GM19035 (cell line): ENCODE data around the gene STPG1.

Experiments
- ATAC-seq: cut with Tn5 transposase; IDR thresholded peaks from one replicate; pipeline ENCODE4 v1.9.1; 2021; ENCODE audit not compliant: unreplicated experiment

Gene STPG1

GRCh38 chr1:24426744-24427544, 13.4 kb upstream of the STPG1 start:
- no peak for ATAC-seq

DNA sequence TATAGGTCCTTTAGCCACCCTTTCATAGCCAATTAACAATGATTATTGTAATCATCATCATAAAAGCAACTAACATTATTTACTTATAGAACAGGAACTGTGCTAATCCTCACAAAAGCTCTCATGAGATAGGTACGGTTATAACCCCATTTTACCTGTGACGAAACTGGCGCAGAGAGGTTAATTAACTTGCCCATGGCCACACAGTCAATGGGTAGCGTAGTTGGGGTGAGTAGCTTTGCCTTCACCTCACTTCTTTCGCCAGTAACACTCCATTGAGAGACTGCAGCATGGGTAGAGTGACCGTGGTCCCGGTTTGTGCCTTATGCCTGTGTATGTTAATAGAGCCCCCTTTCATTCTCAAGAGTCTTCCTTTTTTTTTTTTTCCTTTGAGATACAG, 12.3 kb upstream of the STPG1 start:
- no peak for ATAC-seq

- no peak for ATAC-seq
Measured at GRCh38 chr1:24425441-24425840, 11.9 kb upstream of the STPG1 start.

- ATAC-seq, result no peak
Measured at GRCh38 chr1:24424990-24425389, 11.4 kb upstream of the STPG1 start.

GRCh38 chr1:24424207-24424606, 10.6 kb upstream of the STPG1 start:
- ATAC-seq, result no peak

DNA sequence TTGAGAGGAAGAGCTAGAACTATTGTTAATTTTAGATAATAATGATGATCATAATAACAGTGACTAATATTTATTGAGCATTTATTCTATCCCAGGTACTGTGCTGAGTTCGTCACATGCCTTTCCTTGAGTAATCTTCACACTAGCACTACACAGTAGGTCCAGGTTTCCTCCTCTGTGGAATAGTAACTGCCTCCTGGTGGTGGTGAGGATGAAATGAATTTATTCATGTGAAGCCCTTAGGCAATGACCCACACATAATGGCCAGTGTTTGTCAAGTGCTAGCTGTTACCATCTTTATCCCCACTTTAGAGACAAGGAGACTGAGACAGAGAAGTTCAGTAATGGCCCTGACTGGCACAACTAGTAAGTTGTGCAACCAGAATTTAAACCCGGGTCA, 7.9 kb upstream of the STPG1 start:
- no peak for ATAC-seq

DNA sequence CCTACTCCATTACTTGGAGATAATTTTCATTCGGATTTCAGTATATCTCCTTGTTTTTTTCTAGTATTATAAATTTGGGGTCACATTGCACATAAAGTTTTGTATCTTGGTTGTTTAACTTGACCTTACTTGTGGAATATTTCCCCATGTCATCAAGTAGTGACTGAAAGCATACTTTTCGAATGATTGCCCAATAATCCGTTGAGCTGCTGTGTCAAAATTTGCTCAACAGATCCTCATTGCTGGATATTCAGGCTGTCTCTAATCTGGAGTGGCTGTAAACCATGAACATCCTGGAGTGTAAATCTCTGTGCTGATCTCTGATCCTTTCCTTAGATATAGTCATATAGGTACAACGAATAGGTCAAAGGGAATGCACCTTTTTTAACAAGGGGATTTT, 7.0 kb upstream of the STPG1 start:
- no peak for ATAC-seq

DNA sequence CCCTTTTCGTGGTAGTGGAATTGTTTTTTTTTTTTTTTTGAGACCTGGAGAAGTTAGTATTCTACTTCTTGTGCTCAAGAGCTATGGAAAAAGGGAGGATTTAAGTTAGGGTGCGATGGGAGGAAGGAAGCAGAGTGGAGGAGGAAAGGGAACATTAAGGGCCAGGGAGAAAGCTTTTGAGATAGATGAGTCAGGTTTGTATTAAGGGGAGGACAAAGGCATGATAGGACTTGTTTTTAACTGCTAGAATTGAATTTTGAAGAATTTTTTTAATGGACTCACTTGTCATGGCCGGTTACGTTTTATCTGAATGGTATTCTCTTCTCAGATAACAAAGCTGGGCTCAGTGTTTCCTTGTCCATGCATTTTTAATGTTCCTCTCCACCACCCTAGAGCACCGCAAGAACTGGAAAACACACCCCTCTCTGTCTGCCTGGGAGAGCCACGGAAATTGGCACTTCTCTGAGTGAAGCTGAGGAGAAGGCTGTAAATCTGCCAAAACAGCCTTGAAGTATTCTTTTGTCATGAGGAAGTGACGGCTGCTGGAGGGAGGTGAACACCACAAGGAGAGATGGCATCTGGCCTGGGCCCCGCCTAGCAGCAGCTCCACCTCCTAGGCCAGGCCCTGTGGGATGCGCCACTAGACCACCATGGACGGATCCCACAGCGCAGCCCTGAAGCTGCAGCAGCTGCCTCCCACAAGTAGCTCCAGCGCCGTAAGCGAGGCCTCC, 5.5 kb upstream of the STPG1 start:
- ATAC-seq, result no peak

- no peak for ATAC-seq
Measured at GRCh38 chr1:24417681-24418080, 4.1 kb upstream of the STPG1 start.

DNA sequence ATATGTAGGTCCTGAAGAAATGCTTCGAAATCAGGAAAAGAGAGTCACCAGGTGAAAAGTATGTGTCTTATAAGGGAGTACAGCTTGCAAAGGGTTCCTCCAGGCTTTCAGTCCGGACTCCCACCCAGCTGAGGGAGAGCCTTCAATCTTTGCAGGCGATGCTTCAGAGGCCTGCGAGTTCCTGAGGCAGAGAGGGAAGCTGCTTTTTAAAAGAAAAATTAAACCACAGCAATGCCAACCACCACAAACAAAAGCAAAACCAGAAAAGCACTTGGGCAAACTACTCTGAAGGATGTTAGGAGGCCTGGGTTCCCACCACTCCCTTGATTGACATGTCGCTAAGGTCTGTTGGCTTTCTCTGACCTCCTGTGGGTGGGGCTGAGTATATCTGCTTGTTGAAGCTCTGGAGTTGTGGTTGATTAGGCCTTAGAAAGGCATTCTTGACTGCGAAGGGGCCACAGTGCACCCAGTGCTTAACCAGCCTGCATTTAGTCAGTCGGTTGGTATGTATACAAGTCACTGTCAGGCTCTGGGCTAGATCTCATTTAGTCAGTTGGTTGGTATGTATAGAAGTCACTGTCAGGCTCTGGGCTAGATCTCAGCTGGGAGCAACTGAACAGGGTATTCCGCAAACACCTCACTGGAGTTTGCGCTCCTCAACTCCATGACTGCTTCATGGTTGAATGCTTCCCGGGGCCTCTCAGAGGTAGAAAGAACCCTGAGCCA, 3.2 kb upstream of the STPG1 start:
- no peak for ATAC-seq

DNA sequence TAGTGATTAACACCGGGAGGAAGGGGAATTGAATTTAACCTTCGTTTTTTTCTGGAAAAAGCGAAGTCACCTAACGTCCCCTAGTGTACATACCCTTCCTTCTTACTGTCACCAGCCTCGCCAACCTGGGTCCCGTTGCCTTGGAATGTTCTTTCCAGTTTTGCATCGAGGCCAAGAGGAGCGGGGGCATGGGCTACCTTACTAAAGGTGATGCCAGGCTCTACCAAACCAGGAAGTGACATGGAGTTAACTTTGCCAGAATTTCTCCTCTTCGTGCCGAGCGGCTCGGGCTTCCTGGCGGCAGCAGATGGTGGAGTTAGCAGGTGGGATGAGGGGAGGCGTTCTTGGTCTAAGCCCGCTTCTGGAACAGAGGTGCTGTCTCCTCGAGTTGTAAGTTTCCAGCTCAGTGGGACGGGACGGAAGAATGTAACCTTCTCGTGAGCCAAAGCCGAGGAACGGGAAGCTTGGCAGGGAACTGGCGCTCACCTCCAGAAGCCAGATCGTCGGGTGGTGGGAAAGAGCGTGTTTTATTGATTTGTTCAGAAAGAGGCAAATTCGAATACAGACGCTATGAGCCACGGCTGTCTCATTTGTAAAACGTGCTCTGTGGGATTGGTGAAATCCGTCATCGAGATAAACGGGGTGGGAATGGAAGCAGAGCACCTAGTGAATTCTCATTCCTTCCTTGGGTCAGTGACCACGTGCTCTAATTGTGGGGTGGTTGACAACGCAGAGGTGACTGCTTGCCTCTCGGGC, 2.5 kb upstream of the STPG1 start:
- ATAC-seq, result peak; percentile 2

- ATAC-seq, result peak; percentile 97
Measured at GRCh38 chr1:24415334-24415909, 1.8 kb upstream of the STPG1 start, which contains the start of gene NIPAL3. NIPAL3 (plus strand) TSS chr1:24415802; CDS start chr1:24419548, 3,746 bp downstream.

GRCh38 chr1:24414775-24415333, 1.3 kb upstream of the STPG1 start:
- ATAC-seq, result no peak

DNA sequence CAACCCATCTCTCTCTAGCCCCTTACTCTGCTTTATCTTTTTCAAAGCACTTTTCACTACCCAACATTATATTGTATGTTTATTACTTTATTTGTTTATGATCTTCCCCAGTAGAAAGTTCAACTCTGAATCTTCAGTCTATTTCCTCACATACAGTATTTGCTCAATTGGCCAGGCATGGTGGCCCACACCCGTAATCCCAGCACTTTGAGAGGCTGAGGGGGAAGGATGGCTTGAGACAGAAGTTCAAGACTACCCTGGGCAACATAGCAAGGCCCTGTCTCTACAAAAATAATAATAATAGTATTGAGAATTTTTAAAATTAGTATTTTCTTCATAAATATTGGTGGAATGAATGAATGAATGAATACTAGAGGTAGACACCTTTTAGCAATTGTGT, 1.2 kb downstream of the STPG1 start:
- no peak for ATAC-seq

DNA sequence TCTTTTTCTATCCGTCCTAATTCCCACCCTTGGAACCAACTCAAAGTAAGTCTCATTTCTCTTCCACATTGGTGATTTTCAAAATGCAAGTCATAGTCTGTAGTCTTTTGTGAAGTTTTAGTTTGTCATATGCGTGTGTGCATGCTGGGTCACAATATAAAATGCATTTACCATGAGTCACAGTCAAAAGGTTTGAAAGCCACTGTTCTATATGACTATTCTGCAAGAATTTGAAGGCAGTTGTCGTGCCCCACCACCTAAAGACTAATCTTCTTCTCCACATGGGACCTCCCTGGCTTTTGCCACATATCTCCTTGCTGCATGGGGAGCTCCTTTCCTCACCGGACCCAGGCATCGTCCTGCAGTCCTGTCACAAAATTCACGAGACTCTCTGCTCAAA, 1.6 kb downstream of the STPG1 start:
- ATAC-seq, result no peak

DNA sequence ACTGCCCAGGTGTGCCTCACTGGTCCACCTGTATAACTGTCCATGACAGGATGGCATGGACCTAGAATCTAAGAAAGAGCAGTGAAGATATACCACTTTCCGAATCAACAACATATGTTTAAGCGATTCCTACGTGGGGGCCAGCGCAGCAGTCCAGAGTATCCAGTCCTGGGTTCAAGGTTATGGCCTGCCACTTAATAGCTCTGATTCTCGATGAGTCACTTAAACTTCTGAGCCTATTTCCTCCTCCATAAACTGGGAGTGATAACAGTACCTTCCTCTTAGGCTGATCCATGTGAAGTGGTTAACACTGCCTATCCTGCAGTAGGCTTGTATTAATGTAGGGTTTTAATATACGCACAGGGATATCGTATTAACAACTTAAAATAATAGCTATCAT, 2.8 kb downstream of the STPG1 start:
- no peak for ATAC-seq

DNA sequence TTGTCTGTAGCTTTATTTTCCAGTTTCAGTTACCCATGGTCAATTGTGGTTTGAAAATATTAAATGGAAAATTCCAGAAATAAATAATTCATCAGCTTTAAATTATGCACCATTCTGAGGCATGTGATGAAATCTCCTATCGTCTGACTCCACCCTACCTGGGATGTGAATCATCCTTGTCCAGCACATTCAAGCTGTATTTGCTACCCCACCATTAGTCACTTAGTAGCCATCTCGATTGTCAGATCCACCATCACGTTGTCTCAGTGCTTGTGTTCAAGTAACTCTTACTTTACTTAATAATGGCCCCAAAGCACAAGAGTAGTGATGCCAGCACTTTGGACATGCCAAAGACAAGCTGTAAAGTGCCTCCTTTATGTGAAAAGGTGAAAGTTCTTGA, 4.0 kb downstream of the STPG1 start:
- ATAC-seq, result no peak

- no peak for ATAC-seq
Measured at GRCh38 chr1:24406788-24407187, 6.8 kb downstream of the STPG1 start.

GRCh38 chr1:24403806-24404205, 9.8 kb downstream of the STPG1 start:
- ATAC-seq, result no peak

DNA sequence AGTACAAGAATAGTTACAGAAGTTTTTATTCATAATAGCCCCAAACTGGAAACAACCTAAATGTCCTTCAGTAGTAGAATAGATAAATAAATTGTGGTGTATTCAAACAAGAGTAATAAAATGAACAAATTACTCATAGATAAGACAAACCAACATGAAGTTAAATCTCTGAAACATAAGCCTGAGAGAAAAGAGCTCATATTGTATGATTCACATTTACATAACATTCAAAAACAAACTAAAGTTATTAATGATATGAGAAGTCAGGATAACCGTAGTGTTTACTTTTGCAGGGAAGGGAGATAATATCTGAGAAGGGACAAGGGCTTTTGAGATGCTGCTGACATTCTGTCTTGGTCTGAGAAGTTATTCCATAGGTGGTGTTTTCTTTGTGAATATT, 13.5 kb downstream of the STPG1 start:
- ATAC-seq, result no peak
